Fibroblast of skin of right quadriceps (primary cell): Measurements from ENCODE around the gene AXDND1.
"Not testable (repeated sequence)": the region's sequence is repeated elsewhere in the genome, so short reads cannot be mapped to it uniquely, and the experiment has no call there.

Source experiments
- DNase-seq: peaks from one replicate; pipeline ENCODE4 v3.0.0-alpha.2; 2013

The AXDND1 gene

DNA sequence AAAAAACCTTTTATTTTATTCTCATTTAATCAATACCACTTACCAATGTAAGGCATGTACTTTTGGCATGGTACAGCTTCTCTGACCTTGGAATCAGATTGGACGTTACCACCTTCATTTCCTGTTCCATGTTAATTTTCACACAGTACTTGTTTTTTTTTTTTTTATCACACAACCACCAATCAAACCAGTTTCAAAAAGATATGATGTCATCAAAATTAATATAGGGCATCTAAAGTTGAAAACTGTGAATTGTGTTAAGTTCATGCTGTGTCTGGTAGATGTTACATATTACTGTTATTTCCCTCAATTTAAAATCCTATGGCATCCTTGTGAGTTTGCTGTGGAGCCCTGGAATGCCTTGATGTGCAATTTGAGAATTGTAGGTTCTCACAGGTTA is 124.8 kb downstream of the AXDND1 start:
- no peak for DNase-seq

DNA sequence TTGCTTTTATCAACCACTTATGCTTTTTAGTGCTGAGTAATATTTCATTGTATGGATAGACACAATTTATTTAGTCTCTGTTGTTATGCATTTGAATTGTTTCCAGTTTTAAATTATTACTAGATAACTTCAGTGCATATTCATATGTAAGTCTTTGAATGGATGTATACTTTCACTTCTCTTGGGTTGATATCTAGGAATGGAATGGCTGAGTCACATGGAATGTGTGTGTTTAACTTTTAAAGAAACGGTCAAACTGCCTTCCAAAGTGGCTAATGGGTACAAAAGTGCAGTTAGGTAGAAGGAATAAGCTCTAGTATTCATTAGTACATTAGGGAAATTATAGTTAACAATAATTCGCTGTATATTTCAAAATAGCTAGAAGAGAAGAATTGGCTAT is 127.6 kb downstream of the AXDND1 start:
- DNase-seq, result no peak

GRCh38 chr1:179506199-179506598 is 140.4 kb downstream of the AXDND1 start:
- no peak for DNase-seq

GRCh38 chr1:179509384-179509783 is 143.6 kb downstream of the AXDND1 start:
- DNase-seq, result no peak

- DNase-seq, result no peak
These were observed 144.3 kb downstream of the AXDND1 start for GRCh38 chr1:179510038-179510437.

GRCh38 chr1:179516976-179517705 is 151.4 kb downstream of the AXDND1 start:
- no peak for DNase-seq

GRCh38 chr1:179518544-179518943 is 152.8 kb downstream of the AXDND1 start:
- DNase-seq, result not testable (repeated sequence)

DNA sequence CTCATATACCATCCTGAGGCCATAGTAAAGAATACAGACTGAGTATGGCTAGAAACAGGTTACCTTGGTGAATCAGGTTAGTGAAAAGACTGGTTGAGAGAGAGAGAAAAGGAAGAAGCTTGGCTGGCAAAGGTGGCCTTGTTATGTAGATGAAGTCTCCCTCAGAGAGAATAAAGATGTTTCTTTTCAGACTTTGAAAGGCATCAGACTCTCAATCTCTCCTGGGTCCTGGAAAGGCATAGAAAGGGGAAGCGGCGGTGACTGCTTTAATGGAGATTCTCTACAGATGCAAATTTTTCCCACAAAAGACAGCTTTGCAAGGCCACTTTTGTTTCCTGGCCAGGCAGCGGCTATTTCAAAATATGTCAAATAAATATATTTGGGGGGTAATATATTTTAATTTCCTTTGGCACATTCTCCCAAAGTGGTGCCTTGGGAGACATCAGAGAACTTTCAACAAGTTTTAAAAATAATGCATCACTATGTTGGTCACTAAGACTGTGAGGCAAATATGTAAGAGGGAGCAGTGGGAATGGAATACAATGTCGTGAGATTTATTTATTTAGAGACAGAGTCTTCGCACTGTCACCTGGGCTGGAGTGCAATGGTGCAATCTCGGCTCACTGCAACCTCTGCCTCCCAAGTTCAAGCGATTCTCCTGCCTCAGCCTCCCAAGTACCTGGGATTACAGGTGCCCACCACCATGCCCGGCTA is 163.9 kb downstream of the AXDND1 start:
- no peak for DNase-seq

DNA sequence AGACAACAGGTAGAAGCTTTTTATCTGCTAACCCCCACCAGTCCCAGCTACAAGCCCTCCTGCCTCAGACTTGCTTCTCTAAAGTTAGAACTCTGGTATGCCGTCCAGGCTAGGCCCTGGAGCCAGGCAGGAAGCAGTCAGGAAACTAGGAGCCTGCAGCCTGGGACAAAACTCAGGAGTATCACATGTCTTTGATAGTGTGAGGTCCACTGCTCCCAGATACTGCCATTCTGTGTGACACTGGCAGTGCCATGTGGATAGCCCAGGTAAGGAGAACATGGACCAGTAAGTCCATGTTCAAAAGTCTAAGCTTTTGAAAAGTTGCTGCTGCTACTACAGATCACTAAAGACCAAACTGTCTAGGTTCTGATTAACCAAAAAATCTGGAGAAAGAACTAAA is 164.6 kb downstream of the AXDND1 start:
- no peak for DNase-seq

DNA sequence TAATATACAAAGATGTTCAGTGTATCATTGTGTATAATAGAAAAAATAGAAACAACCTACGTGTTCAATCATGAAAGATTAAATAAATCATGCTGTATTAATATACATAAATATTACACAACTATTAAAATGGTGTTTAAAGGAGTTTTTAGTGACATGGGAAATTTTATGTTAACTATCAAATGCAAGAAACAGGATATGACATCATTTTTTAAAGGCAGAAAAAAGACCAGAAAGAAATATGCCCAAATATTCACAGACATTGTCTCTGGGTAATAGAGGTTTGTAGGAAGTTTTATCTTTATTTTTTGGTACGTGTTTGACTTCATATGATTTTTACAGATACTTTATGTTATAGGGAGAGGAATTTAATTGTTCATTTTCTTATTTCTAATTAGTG is 176.0 kb downstream of the AXDND1 start:
- no peak for DNase-seq

- no peak for DNase-seq
These were observed 179.6 kb downstream of the AXDND1 start for GRCh38 chr1:179545321-179545720.

- DNase-seq, result no peak
These were observed 181.3 kb downstream of the AXDND1 start for GRCh38 chr1:179547021-179547535.

- no peak for DNase-seq
These were observed 183.0 kb downstream of the AXDND1 start for GRCh38 chr1:179548666-179549367.

DNA sequence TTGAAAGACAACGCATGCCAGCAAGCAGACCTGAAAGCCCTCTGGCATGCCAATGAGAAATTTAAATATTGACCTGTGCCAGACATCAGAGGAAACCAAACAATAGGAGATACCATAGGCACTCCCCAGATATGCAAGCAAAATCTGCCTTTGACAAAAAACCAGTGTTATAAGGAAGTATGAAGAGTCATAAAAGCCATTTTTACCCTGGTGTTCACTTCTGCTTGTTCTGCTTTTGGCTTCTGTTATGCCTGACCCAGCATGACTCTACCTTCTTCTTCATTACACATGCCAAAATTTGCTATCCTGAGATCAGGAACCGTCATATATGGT is 183.6 kb downstream of the AXDND1 start:
- DNase-seq, result no peak

DNA sequence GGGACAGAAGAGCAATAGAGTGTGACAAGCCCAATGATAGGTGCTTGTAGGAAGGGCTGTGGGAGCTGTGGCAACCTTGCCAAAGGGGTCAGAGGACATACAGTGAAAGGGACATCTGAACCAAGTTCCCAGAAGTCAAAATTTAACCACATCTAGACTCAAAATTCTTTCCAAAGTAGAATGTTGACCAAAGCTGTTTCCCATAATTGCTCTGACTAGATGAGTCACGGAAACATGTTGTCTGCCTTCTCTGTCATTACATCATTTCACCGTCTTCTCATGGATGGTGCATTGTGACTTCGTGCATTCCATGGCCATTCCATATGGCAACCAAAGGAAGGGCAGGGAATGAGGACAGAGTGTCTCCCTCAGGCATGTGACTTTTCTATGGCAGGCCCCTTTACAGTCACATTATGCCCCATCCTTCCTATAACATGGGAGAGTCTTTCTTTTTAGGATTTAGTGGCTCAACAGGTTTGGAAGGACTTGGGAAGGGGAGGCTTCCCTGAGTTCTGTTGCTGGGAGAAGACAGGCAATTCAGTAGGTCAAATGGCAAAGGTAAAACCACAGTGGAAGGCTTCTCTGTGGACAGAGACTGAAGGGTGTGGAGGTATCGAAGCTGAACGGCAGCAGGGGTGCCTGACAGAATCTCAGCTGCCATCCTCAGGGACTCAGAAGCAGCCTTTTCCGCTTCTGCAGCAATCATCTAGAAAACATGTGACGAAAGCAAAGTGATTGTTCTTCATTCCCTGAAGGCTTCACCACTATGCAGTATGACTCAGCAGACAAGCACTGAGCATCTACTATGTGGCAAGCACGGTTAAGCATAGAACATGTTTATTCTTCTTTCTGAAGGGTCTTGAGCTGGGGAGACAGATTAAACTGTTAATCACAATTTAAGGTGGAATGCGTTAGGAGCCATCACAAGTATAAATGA is 185.2 kb downstream of the AXDND1 start:
- DNase-seq, result peak; percentile 55

GRCh38 chr1:179554427-179554826 is 188.7 kb downstream of the AXDND1 start:
- DNase-seq, result no peak

DNA sequence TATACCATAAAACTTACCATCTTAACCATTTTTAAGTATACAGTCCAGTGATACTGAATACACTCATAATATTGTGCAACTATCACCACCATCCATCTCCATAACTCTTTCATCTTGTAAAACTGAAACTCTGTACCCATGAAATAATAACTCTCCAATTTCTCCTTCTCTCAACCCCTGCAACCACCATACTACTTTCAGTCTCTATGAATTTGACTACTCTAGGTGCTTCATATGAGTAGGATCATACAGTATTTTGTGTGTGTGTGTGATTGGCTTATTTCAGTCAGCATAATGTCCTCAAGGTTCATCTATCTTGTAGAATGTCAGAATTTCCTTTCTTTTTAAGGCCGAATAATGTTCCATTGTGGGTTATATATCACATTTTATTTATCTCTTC is 192.3 kb downstream of the AXDND1 start:
- no peak for DNase-seq

GRCh38 chr1:179575497-179576314 is 209.9 kb downstream of the AXDND1 start, which contains the start of gene NPHS2:
Gene NPHS2, minus strand, starts transcription at chr1:179575948. Its CDS starts 84 bp downstream, at chr1:179575864.
- no peak for DNase-seq

- DNase-seq, result no peak
These were observed 210.7 kb downstream of the AXDND1 start for GRCh38 chr1:179576509-179576908.

DNA sequence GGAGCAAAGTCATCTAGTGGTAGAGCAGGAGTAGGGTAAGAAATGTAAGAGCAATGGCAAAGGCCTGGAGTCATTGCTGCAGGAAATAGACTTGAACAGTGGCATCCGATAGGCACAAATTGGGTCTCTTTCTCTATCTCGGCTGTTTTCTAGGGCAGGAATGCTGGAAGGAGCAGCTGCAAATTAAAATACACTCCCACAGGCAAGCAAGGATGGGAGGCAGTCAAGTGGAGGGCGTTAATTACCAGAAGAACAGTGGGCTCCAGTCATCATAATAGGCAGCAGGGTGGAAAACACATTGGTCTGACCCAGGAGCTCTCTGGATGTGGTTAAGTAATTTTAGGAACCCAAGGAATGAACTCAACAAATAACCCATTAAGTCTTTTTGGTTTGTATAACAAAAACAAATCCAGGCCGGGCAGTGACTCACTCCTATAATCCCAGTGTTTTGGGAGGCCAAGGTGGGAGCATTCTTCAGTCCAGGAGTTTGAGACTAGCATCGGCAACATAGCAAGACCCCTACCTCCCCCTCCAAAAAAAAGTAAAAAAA is 218.1 kb downstream of the AXDND1 start:
- no peak for DNase-seq

- DNase-seq, result peak; percentile 14
These were observed 220.5 kb downstream of the AXDND1 start for GRCh38 chr1:179586107-179586823.
